NCI-H187 treated with DMSO at 0.1 percent for 48 hours (cell line): Measurements from ENCODE around the gene RBPJ.
A peak's percentile ranks its signal among the peaks of the same experiment; 100 is the strongest.
"Not testable (repeated sequence)": the region's sequence is repeated elsewhere in the genome, so short reads cannot be mapped to it uniquely, and the experiment has no call there.

Experiments used
- DNase-seq: peaks from one replicate; lab custom pipeline; 2025; lab: John Stamatoyannopoulos, UW

The RBPJ gene

GRCh38 chr4:26302031-26302899 is 18.5 kb upstream of the RBPJ start:
- DNase-seq: no peak

GRCh38 chr4:26303008-26303407 is 17.8 kb upstream of the RBPJ start:
- no peak for DNase-seq

GRCh38 chr4:26307037-26307800 is 13.6 kb upstream of the RBPJ start:
- DNase-seq: no peak

- DNase-seq: no peak
Observed at GRCh38 chr4:26308568-26308967, 12.2 kb upstream of the RBPJ start.

GRCh38 chr4:26310264-26310663 is 10.6 kb upstream of the RBPJ start:
- DNase-seq: no peak

GRCh38 chr4:26311633-26312032 is 9.2 kb upstream of the RBPJ start:
- DNase-seq: no peak

GRCh38 chr4:26315316-26315932 is 5.4 kb upstream of the RBPJ start:
- not testable (repeated sequence) for DNase-seq

GRCh38 chr4:26317766-26318165 is 3.0 kb upstream of the RBPJ start:
- DNase-seq: no peak

- DNase-seq: peak; percentile 99
Observed at GRCh38 chr4:26319467-26319948, 1.3 kb upstream of the RBPJ start.

- DNase-seq: peak; percentile 64
Observed at GRCh38 chr4:26319949-26320537, 771 bp upstream of the RBPJ start.

- DNase-seq: no peak
Observed at GRCh38 chr4:26321373-26322221, 783 bp downstream of the RBPJ start.

GRCh38 chr4:26322346-26322745 is 1.5 kb downstream of the RBPJ start:
- DNase-seq: no peak

- DNase-seq: no peak
Observed at GRCh38 chr4:26323821-26324220, 3.0 kb downstream of the RBPJ start.

- DNase-seq: no peak
Observed at GRCh38 chr4:26325191-26325590, 4.4 kb downstream of the RBPJ start.

GRCh38 chr4:26326791-26327190 is 6.0 kb downstream of the RBPJ start:
- no peak for DNase-seq

- peak; percentile 20 for DNase-seq
Observed at GRCh38 chr4:26330186-26330787, 9.5 kb downstream of the RBPJ start.

GRCh38 chr4:26330946-26331345 is 10.1 kb downstream of the RBPJ start:
- peak; percentile 95 for DNase-seq

- peak; percentile 20 for DNase-seq
Observed at GRCh38 chr4:26331380-26331950, 10.7 kb downstream of the RBPJ start.

- no peak for DNase-seq
Observed at GRCh38 chr4:26334366-26334765, 13.6 kb downstream of the RBPJ start.

GRCh38 chr4:26337612-26338011 is 16.8 kb downstream of the RBPJ start:
- no peak for DNase-seq
